Natural killer cell (primary cell): Measurements from ENCODE around the gene NAALADL2. TPM values are rescaled to one million over a fixed set of nuclear protein-coding genes. Genes with fewer than 3 reads are reported as not detected.

Experiments used
- ATAC-seq, 3 donors: fragments of 150-1000 bp in 2 of 3; fragments of 200-7000 bp in 1 of 3; cut with Tn5 transposase; 1 replicate in 1 of 3; 2 replicates in 2 of 3; pipeline ENCODE4 v1.10.0; 2021; ENCODE audit warnings: mild to moderate bottlenecking in 2 of 3, moderate library complexity in 2 of 3
- DNase-seq, 2 donors: peaks; one replicate each; pipeline versions ENCODE4 v3.0.0 to v3.0.0-alpha.2; 2013 to 2021; ENCODE audit warnings: mixed read lengths in 1 of 2
- H3K27ac ChIP-seq: one replicate; pipeline ENCODE4 v1.5.1; 2013; ENCODE audit warnings: mild to moderate bottlenecking, low read length
- H3K27me3 ChIP-seq: one replicate; pipeline ENCODE4 v1.6.1; 2013; ENCODE audit warnings: low read length; ENCODE audit not compliant: control insufficient read depth, insufficient read depth
- H3K36me3 ChIP-seq: one replicate; pipeline ENCODE4 v1.6.1; 2013; ENCODE audit warnings: low read length; ENCODE audit not compliant: control insufficient read depth, insufficient read depth
- H3K4me1 ChIP-seq: one replicate; pipeline ENCODE4 v1.6.1; 2013; ENCODE audit warnings: low read length; ENCODE audit not compliant: control insufficient read depth, insufficient read depth
- H3K4me3 ChIP-seq: one replicate; pipeline ENCODE4 v1.5.1; 2013; ENCODE audit warnings: low read length
- H3K9me3 ChIP-seq: one replicate; pipeline ENCODE4 v1.6.1; 2013; ENCODE audit warnings: low read length; ENCODE audit not compliant: control insufficient read depth, insufficient read depth
- H3K27ac Mint-ChIP-seq, 2 donors: one replicate each; pipeline ENCODE4 v1.8.0; 2022; ENCODE audit warnings: mild to moderate bottlenecking in 2 of 2, mixed read lengths in 2 of 2, moderate library complexity in 1 of 2
- H3K27me3 Mint-ChIP-seq, 2 donors: one replicate each; pipeline ENCODE4 v1.8.0; 2022; ENCODE audit warnings: low read depth in 2 of 2, mixed read lengths in 2 of 2
- H3K36me3 Mint-ChIP-seq: one replicate; pipeline ENCODE4 v1.8.0; 2022; ENCODE audit warnings: mixed read lengths
- H3K4me1 Mint-ChIP-seq, 2 donors: one replicate each; pipeline ENCODE4 v1.8.0; 2022; ENCODE audit warnings: mixed read lengths in 2 of 2
- H3K4me3 Mint-ChIP-seq: one replicate; pipeline ENCODE4 v1.8.0; 2022; ENCODE audit warnings: mild to moderate bottlenecking, moderate library complexity, mixed read lengths
- H3K9me3 Mint-ChIP-seq, 2 donors: one replicate each; pipeline ENCODE4 v1.8.0; 2022; ENCODE audit warnings: mixed read lengths in 2 of 2
- WGBS: methylation state at CpG from one replicate; pipeline ENCODE4 v1.1.7; 2013; ENCODE audit warnings: missing lambda C conversion rate; ENCODE audit not compliant: insufficient coverage; 5-methylcytosine and 5-hydroxymethylcytosine counted together
- intact Hi-C: fragments of 100-400 bp; cut with micrococcal nuclease; formaldehyde crosslinking; loops from one replicate; pipeline ENCODE4 v1.14.2; 2022
- total RNA-seq, 4 donors: library from RNA; stranded (reverse); fragments of 120-200 nt in 1 of 4; gene quantifications; one replicate each; pipeline versions ENCODE4 v1.2.3 to v1.2.4, GENCODE V29; 2013 to 2022
- TF ChIP-seq, protein P1 (sequence below): fragments of 200-600 bp; IDR thresholded peaks from one replicate; pipeline ENCODE4 v1.8.0; 2022; ENCODE audit warnings: antibody characterized with exemption

Gene NAALADL2
- total RNA-seq, 3 donors from 2014 or later (not counting 1 experiment from before 2014, with no cell fraction given): not detected

- no peak for ATAC-seq
- Histone ChIP-seq H3K9me3 (no peaks in the 10 kb centered on the region), H3K27me3 (no peaks in the 10 kb centered on the region), H3K36me3 (no peaks in the 10 kb centered on the region), H3K4me3 (no peak overlapping the region), H3K4me1 (no peaks in the 10 kb centered on the region), H3K27ac (no peak overlapping the region)
- peaks cover 11% of the 10 kb centered on the region for H3K36me3 Mint-ChIP-seq
- DNase-seq: no peak
- no peaks in the 10 kb centered on the region for H3K4me1 Mint-ChIP-seq
- no peaks in the 10 kb centered on the region for H3K27me3 Mint-ChIP-seq
- peaks cover 13 to 19% of the 10 kb centered on the region in 2 donors for H3K9me3 Mint-ChIP-seq
- TF ChIP-seq, protein P1, sequence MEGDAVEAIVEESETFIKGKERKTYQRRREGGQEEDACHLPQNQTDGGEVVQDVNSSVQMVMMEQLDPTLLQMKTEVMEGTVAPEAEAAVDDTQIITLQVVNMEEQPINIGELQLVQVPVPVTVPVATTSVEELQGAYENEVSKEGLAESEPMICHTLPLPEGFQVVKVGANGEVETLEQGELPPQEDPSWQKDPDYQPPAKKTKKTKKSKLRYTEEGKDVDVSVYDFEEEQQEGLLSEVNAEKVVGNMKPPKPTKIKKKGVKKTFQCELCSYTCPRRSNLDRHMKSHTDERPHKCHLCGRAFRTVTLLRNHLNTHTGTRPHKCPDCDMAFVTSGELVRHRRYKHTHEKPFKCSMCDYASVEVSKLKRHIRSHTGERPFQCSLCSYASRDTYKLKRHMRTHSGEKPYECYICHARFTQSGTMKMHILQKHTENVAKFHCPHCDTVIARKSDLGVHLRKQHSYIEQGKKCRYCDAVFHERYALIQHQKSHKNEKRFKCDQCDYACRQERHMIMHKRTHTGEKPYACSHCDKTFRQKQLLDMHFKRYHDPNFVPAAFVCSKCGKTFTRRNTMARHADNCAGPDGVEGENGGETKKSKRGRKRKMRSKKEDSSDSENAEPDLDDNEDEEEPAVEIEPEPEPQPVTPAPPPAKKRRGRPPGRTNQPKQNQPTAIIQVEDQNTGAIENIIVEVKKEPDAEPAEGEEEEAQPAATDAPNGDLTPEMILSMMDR: no peak
- H3K4me3 Mint-ChIP-seq: no peak overlapping the region
- no peak overlapping the region for H3K27ac Mint-ChIP-seq
- intact Hi-C loops: no loop called here
Measured at GRCh38 chr3:174937478-174937877, 78.3 kb downstream of the NAALADL2 start.

- TF ChIP-seq, protein P1: no peak
- Histone ChIP-seq H3K36me3 (no peaks in the 10 kb centered on the region), H3K27me3 (no peaks in the 10 kb centered on the region), H3K27ac (no peak overlapping the region), H3K4me3 (no peak overlapping the region), H3K4me1 (no peaks in the 10 kb centered on the region), H3K9me3 (no peaks in the 10 kb centered on the region)
- H3K4me1 Mint-ChIP-seq: no peaks in the 10 kb centered on the region
- intact Hi-C loops: no loop called here
- peaks cover 16% of the 10 kb centered on the region for H3K36me3 Mint-ChIP-seq
- H3K9me3 Mint-ChIP-seq: peaks cover 12 to 19% of the 10 kb centered on the region in 2 donors
- no peaks in the 10 kb centered on the region for H3K27me3 Mint-ChIP-seq
- no peak overlapping the region for H3K27ac Mint-ChIP-seq
- DNase-seq (no peak), ATAC-seq (no peak)
- H3K4me3 Mint-ChIP-seq: no peak overlapping the region
- 58% methylated on average over 2 of the region's 4 CpGs for WGBS
Measured at GRCh38 chr3:174938102-174938501, 79.0 kb downstream of the NAALADL2 start.

DNA sequence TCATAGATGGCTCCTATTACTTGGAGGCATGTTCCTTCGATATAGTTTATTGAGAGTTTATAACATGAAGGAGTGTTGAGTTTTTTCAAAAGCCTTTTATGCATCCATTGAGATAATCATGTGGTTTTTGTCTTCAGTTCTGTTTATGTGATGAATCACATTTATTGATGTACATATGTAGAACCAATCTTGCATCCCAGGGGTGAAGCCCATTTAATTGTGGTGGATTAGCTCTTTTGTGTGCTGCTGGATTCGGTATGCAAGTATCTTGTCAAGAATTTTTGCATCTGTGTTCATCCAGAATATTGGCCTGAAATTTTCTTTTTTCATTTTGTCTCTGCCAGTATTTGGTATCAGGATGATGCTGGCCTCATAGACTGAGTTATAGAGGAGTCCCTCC lies 81.0 kb downstream of the NAALADL2 start:
- 85% methylated on average over 2 of the region's 2 CpGs for WGBS
- H3K4me1 Mint-ChIP-seq: no peaks in the 10 kb centered on the region
- H3K27ac Mint-ChIP-seq: no peak overlapping the region
- intact Hi-C loops: no loop called here
- peaks cover 15 to 19% of the 10 kb centered on the region in 2 donors for H3K9me3 Mint-ChIP-seq
- ATAC-seq (no peak), DNase-seq (no peak)
- no peak overlapping the region for H3K4me3 ChIP-seq
- no peak overlapping the region for H3K27ac ChIP-seq
- H3K9me3 ChIP-seq: peaks cover 16% of the 10 kb centered on the region
- no peaks in the 10 kb centered on the region for H3K36me3 ChIP-seq
- peaks cover 16% of the 10 kb centered on the region for H3K36me3 Mint-ChIP-seq
- H3K4me3 Mint-ChIP-seq: no peak overlapping the region
- no peaks in the 10 kb centered on the region for H3K4me1 ChIP-seq
- no peaks in the 10 kb centered on the region for H3K27me3 Mint-ChIP-seq
- TF ChIP-seq, protein P1: no peak
- no peaks in the 10 kb centered on the region for H3K27me3 ChIP-seq

DNA sequence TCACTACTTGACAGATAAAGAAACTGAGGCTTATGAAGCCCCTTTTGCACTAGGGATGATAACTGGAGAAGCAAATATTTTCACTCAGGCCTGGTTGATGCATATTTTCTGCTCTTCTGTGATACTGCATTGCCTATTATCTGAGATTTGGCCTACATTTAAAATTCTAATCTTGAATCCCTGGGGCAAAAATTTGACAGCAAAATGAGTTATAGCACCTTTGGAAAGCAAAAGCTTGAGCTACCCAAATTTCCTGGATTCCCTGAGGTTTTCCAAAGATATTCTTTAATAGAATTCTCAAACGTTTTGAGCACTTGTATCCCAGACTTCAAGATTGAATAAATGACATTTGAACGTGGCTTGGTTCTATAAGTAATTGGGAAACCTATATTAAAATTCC lies 86.1 kb downstream of the NAALADL2 start:
- H3K27me3 Mint-ChIP-seq: no peaks in the 10 kb centered on the region
- Histone ChIP-seq H3K4me3 (no peak overlapping the region), H3K4me1 (no peaks in the 10 kb centered on the region), H3K27me3 (no peaks in the 10 kb centered on the region), H3K27ac (no peak overlapping the region), H3K36me3 (no peaks in the 10 kb centered on the region), H3K9me3 (peaks cover 16% of the 10 kb centered on the region)
- WGBS: 86% methylated on average over 1 of the region's 2 CpGs
- peaks cover 15% of the 10 kb centered on the region for H3K36me3 Mint-ChIP-seq
- no peak for ATAC-seq
- H3K9me3 Mint-ChIP-seq: peaks cover 15 to 20% of the 10 kb centered on the region in 2 donors
- H3K4me1 Mint-ChIP-seq: no peaks in the 10 kb centered on the region
- TF ChIP-seq, protein P1: no peak
- intact Hi-C loops: no loop called here
- H3K27ac Mint-ChIP-seq: no peak overlapping the region
- no peak for DNase-seq
- no peak overlapping the region for H3K4me3 Mint-ChIP-seq
